ENCODE measurements around the gene SPEG. TPM values are rescaled to one million over a fixed set of nuclear protein-coding genes. Genes with fewer than 3 reads are reported as not detected.

Gene SPEG
- total RNA-seq, 2 donors from 2014 or later: 2.9 to 3.6 TPM

DNA sequence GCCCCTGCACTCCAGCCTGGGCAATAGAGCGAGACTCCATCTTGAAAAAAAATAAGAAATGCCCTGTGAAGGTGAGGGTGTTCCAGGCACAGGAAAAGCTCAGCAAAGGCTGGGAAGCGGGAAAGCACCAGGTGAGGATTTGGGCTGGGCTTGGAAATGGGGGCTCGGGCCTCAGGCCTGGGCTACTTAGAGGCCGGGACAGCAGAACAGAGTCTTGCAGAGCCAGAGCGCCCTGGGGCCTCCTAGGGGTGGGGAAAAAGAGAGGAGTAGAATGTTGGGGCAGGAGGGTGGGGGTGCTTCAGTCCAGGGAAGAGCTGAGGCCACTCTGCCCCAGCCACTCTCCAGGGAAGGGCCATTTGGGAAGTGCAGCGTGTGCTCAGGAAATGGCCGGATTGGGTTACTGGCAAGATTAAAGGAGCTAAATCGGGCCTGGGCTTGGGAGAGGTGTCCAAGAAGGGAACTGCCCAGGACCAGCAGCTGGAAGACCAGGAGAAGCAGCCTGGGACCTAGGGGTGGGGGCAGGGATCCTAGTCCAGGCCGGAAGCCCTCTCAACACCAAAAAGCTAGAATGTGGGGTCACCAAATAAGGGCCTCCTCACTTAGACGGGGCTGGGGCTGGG is 30.2 kb upstream of the SPEG start:
- Histone ChIP-seq H3K36me3 (replicated peaks in 1 of 2; ENCODE audit: insufficient read depth in 1 of 2, low read depth in 2 of 2) (no peaks in the 10 kb centered on the region), H3K27ac (no peak overlapping the region), H3K9me3 (no peaks in the 10 kb centered on the region), H3K4me1 (peaks cover 1% of the 10 kb centered on the region), H3K4me3 (no peak overlapping the region), H3K27me3 (no peaks in the 10 kb centered on the region)
- intact Hi-C loops (cut with DNase I): no loop called here
- ATAC-seq (no peak), DNase-seq (no peak)
- no peak for TF ChIP-seq POLR2A (IDR thresholded peaks at IDR 0.05)
- TF ChIP-seq, protein P1, sequence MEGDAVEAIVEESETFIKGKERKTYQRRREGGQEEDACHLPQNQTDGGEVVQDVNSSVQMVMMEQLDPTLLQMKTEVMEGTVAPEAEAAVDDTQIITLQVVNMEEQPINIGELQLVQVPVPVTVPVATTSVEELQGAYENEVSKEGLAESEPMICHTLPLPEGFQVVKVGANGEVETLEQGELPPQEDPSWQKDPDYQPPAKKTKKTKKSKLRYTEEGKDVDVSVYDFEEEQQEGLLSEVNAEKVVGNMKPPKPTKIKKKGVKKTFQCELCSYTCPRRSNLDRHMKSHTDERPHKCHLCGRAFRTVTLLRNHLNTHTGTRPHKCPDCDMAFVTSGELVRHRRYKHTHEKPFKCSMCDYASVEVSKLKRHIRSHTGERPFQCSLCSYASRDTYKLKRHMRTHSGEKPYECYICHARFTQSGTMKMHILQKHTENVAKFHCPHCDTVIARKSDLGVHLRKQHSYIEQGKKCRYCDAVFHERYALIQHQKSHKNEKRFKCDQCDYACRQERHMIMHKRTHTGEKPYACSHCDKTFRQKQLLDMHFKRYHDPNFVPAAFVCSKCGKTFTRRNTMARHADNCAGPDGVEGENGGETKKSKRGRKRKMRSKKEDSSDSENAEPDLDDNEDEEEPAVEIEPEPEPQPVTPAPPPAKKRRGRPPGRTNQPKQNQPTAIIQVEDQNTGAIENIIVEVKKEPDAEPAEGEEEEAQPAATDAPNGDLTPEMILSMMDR (IDR thresholded peaks at IDR 0.05): no peak
- 84 to 85% methylated on average over 10 of the region's 10 CpGs for WGBS, 2 donors

DNA sequence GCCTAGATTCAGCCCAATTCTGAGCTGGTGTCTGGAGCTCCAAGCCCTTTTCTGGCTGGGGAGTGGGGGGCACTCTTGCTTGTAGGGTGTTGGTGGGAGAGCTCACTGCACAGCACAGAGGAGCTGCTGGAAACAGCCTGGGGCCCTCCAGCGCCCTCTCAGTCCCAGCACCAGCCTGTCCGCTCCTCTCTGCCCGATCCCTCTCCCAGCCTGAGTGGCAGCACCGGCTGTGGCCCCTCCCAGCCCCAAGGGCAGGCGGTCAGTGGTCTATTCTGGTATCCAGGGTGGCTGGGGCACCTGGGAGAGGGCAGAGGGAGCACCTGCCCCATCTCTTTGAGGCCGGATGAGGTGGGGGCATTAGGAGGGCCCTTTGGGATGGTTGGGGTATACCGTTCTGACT is 29.7 kb upstream of the SPEG start:
- intact Hi-C loops (cut with DNase I): loop anchor here (5.0 kb wide), 1 partner anchor 122 kb away; no protein-coding TSS in a partner anchor
- DNase-seq: no peak
- no peak for TF ChIP-seq POLR2A (IDR thresholded peaks at IDR 0.05)
- TF ChIP-seq, protein P1 (IDR thresholded peaks at IDR 0.05): no peak
- WGBS, 2 donors: 65 to 77% methylated on average over 3 of the region's 7 CpGs
- no peaks in the 10 kb centered on the region for H3K36me3 ChIP-seq (replicated peaks in 1 of 2; ENCODE audit: insufficient read depth in 1 of 2, low read depth in 2 of 2)
- H3K9me3 ChIP-seq: no peaks in the 10 kb centered on the region
- H3K4me3 ChIP-seq: no peak overlapping the region
- ATAC-seq: no peak
- H3K4me1 ChIP-seq: no peaks in the 10 kb centered on the region
- no peaks in the 10 kb centered on the region for H3K27me3 ChIP-seq
- no peak overlapping the region for H3K27ac ChIP-seq

DNA sequence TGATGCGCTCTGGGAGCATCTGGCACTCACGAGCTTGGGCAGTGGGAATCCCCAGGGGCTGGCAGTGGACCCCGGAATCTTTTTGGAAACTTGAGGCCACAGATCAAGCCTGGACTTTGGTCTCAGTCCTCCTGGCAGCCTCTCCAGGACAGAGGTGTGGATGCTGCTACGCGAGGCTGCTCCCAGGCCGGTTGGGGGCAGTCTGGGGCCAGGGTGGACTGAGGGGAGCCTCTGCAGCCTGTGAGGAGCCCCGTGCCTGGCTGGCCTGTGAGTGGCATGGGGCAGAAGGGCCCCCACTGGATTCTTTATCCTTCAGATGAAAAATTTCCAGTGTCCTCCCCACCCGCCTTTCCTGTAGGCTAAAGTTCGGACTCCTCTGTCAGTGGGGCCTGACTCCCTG is 29.2 kb upstream of the SPEG start:
- ATAC-seq (no peak), DNase-seq (no peak)
- TF ChIP-seq, protein P1 (IDR thresholded peaks at IDR 0.05): no peak
- TF ChIP-seq POLR2A (IDR thresholded peaks at IDR 0.05): no peak
- 60 to 62% methylated on average over 5 to 9 of the region's 9 CpGs for WGBS, 2 donors
- intact Hi-C loops (cut with DNase I): loop anchor here (5.0 kb wide), 1 partner anchor 122 kb away; no protein-coding TSS in a partner anchor
- H3K4me3 ChIP-seq: no peak overlapping the region
- H3K36me3 ChIP-seq (replicated peaks in 1 of 2; ENCODE audit: insufficient read depth in 1 of 2, low read depth in 2 of 2): no peaks in the 10 kb centered on the region
- no peaks in the 10 kb centered on the region for H3K9me3 ChIP-seq
- no peak overlapping the region for H3K27ac ChIP-seq
- H3K27me3 ChIP-seq: no peaks in the 10 kb centered on the region
- no peaks in the 10 kb centered on the region for H3K4me1 ChIP-seq

DNA sequence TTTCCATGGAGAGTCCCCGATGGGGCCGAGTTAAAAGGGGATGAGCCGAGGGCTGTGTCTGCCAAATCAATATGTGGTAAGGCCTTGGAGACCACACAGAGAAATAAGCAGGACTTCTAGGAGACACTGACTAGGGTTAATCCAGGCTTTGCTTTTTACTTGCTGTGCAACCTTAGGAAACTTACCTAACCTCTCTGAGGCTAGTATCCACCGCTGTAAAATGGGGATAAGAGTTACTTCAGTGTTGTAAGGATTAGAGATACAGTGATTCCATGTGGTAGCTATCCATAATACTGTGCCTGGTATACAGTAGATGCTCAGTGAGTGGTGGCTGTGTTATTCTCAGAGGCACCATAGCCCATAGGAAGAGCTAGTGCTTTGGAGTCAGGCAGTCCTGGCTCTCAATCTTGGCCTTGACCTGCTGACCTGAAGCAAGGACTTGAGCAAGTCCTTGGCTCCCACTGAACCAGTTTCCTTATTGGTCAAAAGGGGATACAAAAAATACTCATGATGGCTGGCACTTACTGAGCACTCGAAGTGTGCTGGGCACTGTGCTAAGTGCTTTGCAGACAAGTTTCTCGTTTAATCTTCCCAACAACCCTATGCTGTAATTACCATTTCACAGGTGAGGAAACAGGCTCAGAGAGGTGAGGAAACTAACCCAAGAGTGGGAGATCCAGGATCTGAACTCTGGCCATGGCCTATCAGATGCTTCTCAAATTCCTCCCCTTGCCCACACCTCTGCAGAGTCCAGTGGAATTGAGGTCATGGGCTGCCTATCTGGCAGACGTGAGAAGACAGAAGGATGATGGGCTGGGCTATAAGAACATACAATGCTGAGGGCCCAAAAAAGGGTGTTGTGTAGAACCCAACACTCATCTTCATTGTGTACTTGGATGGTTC is 28.4 kb upstream of the SPEG start:
- Histone ChIP-seq H3K4me1 (no peaks in the 10 kb centered on the region), H3K4me3 (no peak overlapping the region), H3K27ac (no peak overlapping the region), H3K27me3 (no peaks in the 10 kb centered on the region), H3K9me3 (no peaks in the 10 kb centered on the region), H3K36me3 (replicated peaks in 1 of 2; ENCODE audit: insufficient read depth in 1 of 2, low read depth in 2 of 2) (no peaks in the 10 kb centered on the region)
- intact Hi-C loops (cut with DNase I): loop anchor here (5.0 kb wide), 1 partner anchor 121 kb away; no protein-coding TSS in a partner anchor
- ATAC-seq (no peak), DNase-seq (no peak)
- 86% methylated on average over 7 of the region's 7 CpGs for WGBS, 2 donors
- TF ChIP-seq, protein P1 (IDR thresholded peaks at IDR 0.05): no peak
- TF ChIP-seq POLR2A (IDR thresholded peaks at IDR 0.05): no peak

All from body of pancreas (tissue), 4 donors.